PC-3 (cell line): ENCODE results near the gene ALS2CL. TPM values are rescaled to one million over a fixed set of nuclear protein-coding genes. Genes with fewer than 3 reads are reported as not detected.

Source experiments
- ATAC-seq: fragments of 200-7000 bp; cut with Tn5 transposase; 2 replicates; pipeline ENCODE4 v1.9.1; 2020; ENCODE audit warnings: mild to moderate bottlenecking, moderate library complexity
- BruUV-seq: library from RNA; stranded (reverse); fragments of 400-500 nt; replicated peaks from 2 replicates; lab custom pipeline; 2021; lab: Mats Ljungman, UMichigan
- CTCF ChIA-PET: fragments of 300-600 bp; sonication (Branson Sonifier 250); formaldehyde crosslinking; loops from one replicate; lab custom pipeline; 2022; ENCODE audit warnings: antibody characterized with exemption; lab: Charles Lee
- POLR2A ChIA-PET: fragments of 300-600 bp; sonication (Branson Sonifier 250); formaldehyde crosslinking; loops from one replicate; lab custom pipeline; 2022; ENCODE audit warnings: antibody characterized with exemption; ENCODE audit not compliant: unreplicated experiment; lab: Charles Lee
- DNase-seq: peaks from one replicate; pipeline ENCODE4 v3.0.0-alpha.2; 2015
- H2AFZ ChIP-seq: fragments of 300-600 bp; sonication (generic); 2 replicates; pipeline ENCODE4 v1.6.0; 2016; ENCODE audit warnings: antibody characterized with exemption, low read length
- H3F3A ChIP-seq: fragments of 300-600 bp; sonication (generic); one replicate; pipeline ENCODE4 v1.6.0; 2017; ENCODE audit warnings: antibody characterized with exemption, low read length, control low read depth, mild to moderate bottlenecking; ENCODE audit not compliant: unreplicated experiment
- H3K27ac ChIP-seq: fragments of 300-600 bp; sonication (generic); 2 replicates; pipeline ENCODE4 v1.5.1; 2016; ENCODE audit warnings: mild to moderate bottlenecking, low read length
- H3K27me3 ChIP-seq: fragments of 300-600 bp; sonication (generic); 2 replicates; pipeline ENCODE4 v1.6.1; 2016; ENCODE audit warnings: low read length, mixed read lengths
- H3K36me3 ChIP-seq: fragments of 300-600 bp; sonication (generic); 2 replicates; pipeline ENCODE4 v1.6.1; 2016; ENCODE audit warnings: low read depth, mixed run types, low read length, mixed read lengths
- H3K4me1 ChIP-seq: fragments of 300-600 bp; sonication (generic); 2 replicates; pipeline ENCODE4 v1.5.1; 2016; ENCODE audit warnings: low read length; ENCODE audit not compliant: insufficient read depth
- H3K4me2 ChIP-seq: fragments of 300-600 bp; sonication (generic); 2 replicates; pipeline ENCODE4 v1.6.0; 2016; ENCODE audit warnings: low read length
- H3K4me3 ChIP-seq: fragments of 300-600 bp; sonication (generic); 2 replicates; pipeline ENCODE4 v1.5.1; 2016; ENCODE audit warnings: mild to moderate bottlenecking, low read length, mixed read lengths
- H3K79me2 ChIP-seq: fragments of 300-600 bp; sonication (generic); 2 replicates; pipeline ENCODE4 v1.6.1; 2017; ENCODE audit warnings: low read length, mixed read lengths
- H3K9ac ChIP-seq: fragments of 300-600 bp; sonication (generic); 2 replicates; pipeline ENCODE4 v1.6.0; 2016; ENCODE audit warnings: mild to moderate bottlenecking, low read length
- H3K9me2 ChIP-seq: fragments of 300-600 bp; sonication (generic); replicated peaks from 2 replicates; pipeline ENCODE4 v1.6.1; 2016; ENCODE audit warnings: mixed run types, low read length, mixed read lengths
- H3K9me3 ChIP-seq: fragments of 300-600 bp; sonication (generic); 2 replicates; pipeline ENCODE4 v1.6.1; 2016; ENCODE audit warnings: low read length, mixed read lengths
- H4K20me1 ChIP-seq: fragments of 300-600 bp; sonication (generic); 2 replicates; pipeline ENCODE4 v1.6.1; 2016; ENCODE audit warnings: low read length, mixed read lengths
- EZH2 ChIP-seq: fragments of 300-600 bp; sonication (generic); IDR thresholded peaks from one replicate; pipeline ENCODE4 v1.6.1; 2017; ENCODE audit warnings: antibody characterized with exemption, mild to moderate bottlenecking, low read length; ENCODE audit not compliant: unreplicated experiment
- EZH2phosphoT487 ChIP-seq: fragments of 300-600 bp; sonication (generic); IDR thresholded peaks from 2 replicates; pipeline ENCODE4 v1.6.1; 2018; ENCODE audit warnings: mild to moderate bottlenecking, antibody characterized with exemption, low read length, borderline replicate concordance
- intact Hi-C: fragments of 100-400 bp; cut with micrococcal nuclease; formaldehyde crosslinking; loops from 2 replicates; pipeline ENCODE4 v1.9.0; 2023
- total RNA-seq: library from RNA; depleted of rRNA; stranded (reverse); fragments of >200 nt; gene quantifications from 2 replicates; pipeline ENCODE4 v1.2.3, GENCODE V29; 2014
- TF ChIP-seq, protein P1 (sequence below): fragments of 300-600 bp; sonication (generic); conservative IDR thresholded peaks from 2 replicates; pipeline ENCODE4 v1.5.1; 2017; ENCODE audit warnings: antibody characterized with exemption, low read depth, mild to moderate bottlenecking, low read length

ALS2CL gene
- total RNA-seq, 1 experiment from 2014 or later: 30.1 TPM

DNA sequence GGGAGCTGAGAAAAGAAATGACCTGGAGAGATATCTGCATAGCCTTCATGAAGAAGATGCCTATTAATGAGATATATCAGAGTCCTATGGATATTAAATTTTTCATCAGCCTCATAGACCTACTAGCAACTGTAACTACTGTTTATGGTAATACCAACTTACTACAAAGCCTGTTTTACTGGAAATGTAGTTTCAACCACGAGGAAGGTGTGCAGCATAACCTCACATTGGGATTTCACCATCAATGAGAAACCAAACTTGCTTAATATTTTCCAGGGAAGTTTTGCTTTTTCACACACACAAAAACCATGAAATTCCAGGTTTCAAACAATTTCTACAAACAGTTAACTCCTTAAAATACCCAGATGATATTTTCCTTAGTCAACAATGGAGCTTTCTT is 49.8 kb downstream of the ALS2CL start:
- POLR2A ChIA-PET: no interaction called here
- Histone ChIP-seq H3K27me3 (no peaks in the 10 kb centered on the region), H4K20me1 (no peaks in the 10 kb centered on the region), H3K36me3 (no peaks in the 10 kb centered on the region), H3K4me2 (no peak overlapping the region), H3K79me2 (no peaks in the 10 kb centered on the region), H2AFZ (no peak overlapping the region), H3K9me2 (no peaks in the 10 kb centered on the region), H3K27ac (no peak overlapping the region), H3K4me3 (no peak overlapping the region), H3K4me1 (0 out of 2 replicates have a peak, but pooled peaks cover 3% of the 10 kb centered on the region), H3K9ac (no peak overlapping the region), H3F3A (no peaks in the 10 kb centered on the region), H3K9me3 (no peaks in the 10 kb centered on the region)
- no TSS peak for BruUV-seq
- intact Hi-C loops: no loop called here
- no peak for DNase-seq
- CTCF ChIA-PET: no interaction called here
- ATAC-seq: no peak
- TF ChIP-seq, protein P1, sequence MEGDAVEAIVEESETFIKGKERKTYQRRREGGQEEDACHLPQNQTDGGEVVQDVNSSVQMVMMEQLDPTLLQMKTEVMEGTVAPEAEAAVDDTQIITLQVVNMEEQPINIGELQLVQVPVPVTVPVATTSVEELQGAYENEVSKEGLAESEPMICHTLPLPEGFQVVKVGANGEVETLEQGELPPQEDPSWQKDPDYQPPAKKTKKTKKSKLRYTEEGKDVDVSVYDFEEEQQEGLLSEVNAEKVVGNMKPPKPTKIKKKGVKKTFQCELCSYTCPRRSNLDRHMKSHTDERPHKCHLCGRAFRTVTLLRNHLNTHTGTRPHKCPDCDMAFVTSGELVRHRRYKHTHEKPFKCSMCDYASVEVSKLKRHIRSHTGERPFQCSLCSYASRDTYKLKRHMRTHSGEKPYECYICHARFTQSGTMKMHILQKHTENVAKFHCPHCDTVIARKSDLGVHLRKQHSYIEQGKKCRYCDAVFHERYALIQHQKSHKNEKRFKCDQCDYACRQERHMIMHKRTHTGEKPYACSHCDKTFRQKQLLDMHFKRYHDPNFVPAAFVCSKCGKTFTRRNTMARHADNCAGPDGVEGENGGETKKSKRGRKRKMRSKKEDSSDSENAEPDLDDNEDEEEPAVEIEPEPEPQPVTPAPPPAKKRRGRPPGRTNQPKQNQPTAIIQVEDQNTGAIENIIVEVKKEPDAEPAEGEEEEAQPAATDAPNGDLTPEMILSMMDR: no peak
- TF ChIP-seq EZH2 (no peak), EZH2phosphoT487 (no peak)

DNA sequence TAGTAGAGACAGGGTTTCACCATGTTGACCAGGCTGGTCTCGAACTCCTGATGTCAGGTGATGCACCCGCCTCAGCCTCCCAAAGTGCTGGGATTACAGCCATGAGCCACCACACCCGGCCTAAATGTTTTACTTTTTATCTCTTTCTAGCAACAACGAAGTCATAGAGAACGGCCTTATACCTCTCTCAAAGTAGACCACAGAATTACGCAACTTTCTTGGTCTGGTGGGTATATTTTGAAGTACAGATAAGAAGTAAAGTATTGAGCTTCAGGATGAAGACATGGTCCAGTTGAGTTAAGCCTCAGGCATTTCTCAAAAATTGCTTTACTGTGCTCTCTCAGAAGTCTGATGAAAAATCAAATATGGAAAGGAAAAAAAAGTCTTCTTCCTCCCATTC is 50.5 kb downstream of the ALS2CL start:
- no peak overlapping the region for H3K4me2 ChIP-seq
- H3K4me1 ChIP-seq: 0 out of 2 replicates have a peak, but pooled peaks cover 3% of the 10 kb centered on the region
- no peaks in the 10 kb centered on the region for H3K9me3 ChIP-seq
- no peaks in the 10 kb centered on the region for H3F3A ChIP-seq
- H4K20me1 ChIP-seq: no peaks in the 10 kb centered on the region
- H3K79me2 ChIP-seq: no peaks in the 10 kb centered on the region
- ATAC-seq: no peak
- POLR2A ChIA-PET: no interaction called here
- no peak for DNase-seq
- no TSS peak for BruUV-seq
- no peak overlapping the region for H3K4me3 ChIP-seq
- H3K9ac ChIP-seq: no peak overlapping the region
- no peak for TF ChIP-seq EZH2
- TF ChIP-seq, protein P1: no peak
- TF ChIP-seq EZH2phosphoT487: no peak
- no peaks in the 10 kb centered on the region for H3K27me3 ChIP-seq
- no peak overlapping the region for H3K27ac ChIP-seq
- CTCF ChIA-PET: no interaction called here
- H3K36me3 ChIP-seq: no peaks in the 10 kb centered on the region
- no peaks in the 10 kb centered on the region for H3K9me2 ChIP-seq
- no peak overlapping the region for H2AFZ ChIP-seq
- intact Hi-C loops: no loop called here

DNA sequence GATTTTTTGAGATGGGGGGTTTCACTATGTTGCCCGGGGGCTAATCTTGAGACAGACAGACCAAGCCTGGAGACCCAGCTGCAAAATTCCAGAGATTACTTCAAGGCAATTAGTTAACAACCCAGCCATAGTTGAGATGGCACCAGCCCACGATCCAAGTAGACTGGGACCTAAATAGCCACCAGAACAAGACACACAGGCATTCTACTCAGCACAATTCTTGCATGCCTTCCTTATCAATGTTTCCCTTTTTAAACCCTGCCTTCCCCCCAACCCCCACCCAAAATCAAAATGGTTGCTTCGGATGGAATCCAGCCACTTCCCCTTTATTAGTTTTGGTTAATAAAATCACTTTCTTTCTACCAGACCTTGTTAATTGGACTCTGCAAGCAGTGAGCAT is 52.6 kb downstream of the ALS2CL start:
- Histone ChIP-seq H3F3A (no peaks in the 10 kb centered on the region), H3K9me2 (no peaks in the 10 kb centered on the region), H2AFZ (no peak overlapping the region), H3K4me3 (no peak overlapping the region), H3K36me3 (no peaks in the 10 kb centered on the region), H3K27ac (no peak overlapping the region), H3K79me2 (no peaks in the 10 kb centered on the region), H3K9me3 (no peaks in the 10 kb centered on the region), H3K9ac (no peak overlapping the region), H3K27me3 (no peaks in the 10 kb centered on the region), H4K20me1 (no peaks in the 10 kb centered on the region), H3K4me2 (no peak overlapping the region), H3K4me1 (no peaks in the 10 kb centered on the region)
- BruUV-seq: no TSS peak
- ATAC-seq (no peak), DNase-seq (no peak)
- CTCF ChIA-PET: interaction anchor here (0.6 kb wide), 1 partner anchor 152 kb away, joined by 5 read pairs; no protein-coding TSS in a partner anchor
- POLR2A ChIA-PET: no interaction called here
- intact Hi-C loops: no loop called here
- TF ChIP-seq, protein P1: no peak
- no peak for TF ChIP-seq EZH2phosphoT487
- no peak for TF ChIP-seq EZH2
